ENCODE measurements around the gene EXD3. TPM values are rescaled to one million over a fixed set of nuclear protein-coding genes. Genes with fewer than 3 reads are reported as not detected.
A peak's percentile ranks its signal among the peaks of the same experiment; 100 is the strongest.

EXD3 gene
- total and polyA plus RNA-seq, 8 donors = 8.1 to 57.3 (median 13.6) TPM

DNA sequence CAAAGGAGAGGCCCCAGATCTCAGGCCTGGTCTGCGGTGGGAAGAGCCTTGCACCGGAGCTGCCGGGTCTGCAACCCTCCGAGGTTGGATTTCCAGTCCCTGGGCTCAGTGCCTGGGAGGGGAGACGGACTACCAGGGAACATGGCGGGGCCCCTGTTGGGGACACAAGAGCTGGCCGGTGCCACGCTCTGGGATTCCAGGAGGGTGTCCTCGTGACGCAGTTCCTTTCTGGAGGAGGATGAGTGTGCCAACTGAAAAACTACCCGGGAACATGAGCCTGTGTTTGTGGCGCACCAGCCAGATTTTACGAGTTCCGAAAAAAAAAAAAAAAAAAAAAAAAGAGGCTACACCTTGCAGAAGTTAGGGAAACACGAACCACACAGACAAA lies 129.9 kb downstream of the EXD3 start:
- 26 to 32% methylated on average over 15 of the region's 15 CpGs for WGBS, 2 donors
- no peaks in the 10 kb centered on the region for H3K27me3 ChIP-seq
- intact Hi-C loops (cut with DNase I) = loop anchor here in 1 of 3 donors (10.0 kb wide), 1 partner anchor 232 kb away; no protein-coding TSS in a partner anchor

GRCh38 chr9:137286975-137287383 lies 136.0 kb downstream of the EXD3 start:
- no peak for FAIRE-seq
- peak; percentile 97 to 100 (median 99) for ATAC-seq
- no peaks in the 10 kb centered on the region for H3K36me3 ChIP-seq
- H3K4me1 ChIP-seq = no peaks in the 10 kb centered on the region
- peak; percentile 51 to 62 (median 58) for TF ChIP-seq CTCF (IDR thresholded peaks at IDR 0.05)
- no peaks in the 10 kb centered on the region for H3K27me3 ChIP-seq
- no peak overlapping the region for H3K27ac ChIP-seq
- DNase-seq = peak; percentile 73 to 91 (median 79)
- intact Hi-C loops (cut with DNase I) = no loop called here
- WGBS, 2 donors = 31 to 36% methylated on average over 14 of the region's 14 CpGs
- H3K9me3 ChIP-seq = no peaks in the 10 kb centered on the region
- H3K4me3 ChIP-seq = no peak overlapping the region

More for the DNA sequence above, 129.9 kb downstream of the EXD3 start:
- DNase-seq (peak; percentile 48 to 83 (median 64)), ATAC-seq (peak; percentile 2 to 32 (median 8)), FAIRE-seq (no peak)
- Histone ChIP-seq H3K27ac (peak overlapping the region; percentile 82 to 93 (median 88)), H3K36me3 (no peaks in the 10 kb centered on the region), H3K4me3 (peak overlapping the region in 1 of 4 donors; percentile 22), H3K4me1 (peaks cover 14 to 22% (median 20%) of the 10 kb centered on the region in 3 donors), H3K9me3 (no peaks in the 10 kb centered on the region)
- TF ChIP-seq CTCF (IDR thresholded peaks at IDR 0.05) = no peak

DNA sequence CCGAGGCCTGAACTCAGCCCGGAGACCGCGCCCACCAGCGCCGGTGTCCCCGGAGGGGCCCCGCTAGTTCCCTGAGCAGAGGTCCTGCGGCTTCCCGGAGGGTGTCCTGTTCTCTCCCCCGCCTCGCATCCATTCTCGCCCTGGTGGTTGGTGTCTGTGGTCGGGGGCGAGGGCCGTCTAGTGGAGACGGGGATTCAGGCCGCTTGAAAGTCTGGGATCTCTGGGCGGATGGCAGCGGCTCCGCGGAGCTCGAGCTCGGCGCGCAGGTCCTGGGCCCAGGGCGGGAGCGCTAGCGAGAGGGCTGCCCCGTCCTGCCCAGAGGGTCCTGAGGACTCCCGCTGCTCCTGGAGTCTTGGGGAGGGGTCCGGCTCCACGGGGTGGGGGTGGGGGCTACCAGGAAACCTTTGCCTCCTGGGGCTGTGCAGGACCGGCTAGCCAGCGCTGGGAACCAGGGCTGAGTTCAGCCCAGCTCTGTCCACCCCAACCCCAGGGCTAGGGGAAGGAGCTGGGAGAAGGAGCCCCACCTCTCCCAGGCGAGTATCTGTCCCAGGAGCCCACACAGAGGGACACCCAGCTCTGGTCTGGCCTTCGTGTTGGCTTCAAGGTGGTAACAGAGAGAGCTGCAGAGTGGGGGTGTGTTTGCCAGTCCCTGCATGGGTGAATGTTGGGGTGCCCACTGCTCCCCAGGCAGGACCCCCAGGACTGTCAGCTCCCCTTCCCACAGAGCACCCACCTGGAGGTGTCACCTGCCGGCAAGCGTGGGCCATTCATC lies 141.4 kb downstream of the EXD3 start:
- peaks cover 0 to 4% (median 3%) of the 10 kb centered on the region in 3 donors for H3K4me1 ChIP-seq

GRCh38 chr9:137280474-137281344 lies 142.3 kb downstream of the EXD3 start:
- no peaks in the 10 kb centered on the region for H3K27me3 ChIP-seq
- no peaks in the 10 kb centered on the region for H3K36me3 ChIP-seq
- 56 to 75% methylated on average over 85 of the region's 85 CpGs for whole genome bisulfite sequencing, 2 donors
- ATAC-seq = peak in 1 of 4 donors; percentile 32
- peaks cover 0 to 8% (median 7%) of the 10 kb centered on the region in 3 donors for H3K4me1 ChIP-seq
- no peak overlapping the region for H3K4me3 ChIP-seq
- H3K9me3 ChIP-seq = no peaks in the 10 kb centered on the region
- DNase-seq = peak in 2 of 6 donors; percentile 38 to 67
- TF ChIP-seq CTCF (IDR thresholded peaks at IDR 0.05) = peak in 1 of 4 donors; percentile 10
- no peak for FAIRE-seq
- intact Hi-C loops (cut with DNase I) = loop anchor here in 2 of 3 donors (5.0 kb wide), 2 partner anchors 127 to 132 kb away; no protein-coding TSS in a partner anchor
- no peak overlapping the region for H3K27ac ChIP-seq

More for the DNA sequence above, 141.4 kb downstream of the EXD3 start:
- Histone ChIP-seq H3K27ac (no peak overlapping the region), H3K4me3 (no peak overlapping the region), H3K36me3 (no peaks in the 10 kb centered on the region), H3K27me3 (no peaks in the 10 kb centered on the region), H3K9me3 (no peaks in the 10 kb centered on the region)
- TF ChIP-seq CTCF (IDR thresholded peaks at IDR 0.05) = no peak
- FAIRE-seq (no peak), ATAC-seq (no peak), DNase-seq (peak in 1 of 6 donors; percentile 42)
- intact Hi-C loops (cut with DNase I) = loop anchor here in 2 of 3 donors (5.0 kb wide), 2 partner anchors 126 to 131 kb away; no protein-coding TSS in a partner anchor
- WGBS, 2 donors = 76 to 86% methylated on average over 39 of the region's 39 CpGs
